GM18870 (cell line): ENCODE measurements around the gene USP30.
"Not testable (repeated sequence)": the region's sequence is repeated elsewhere in the genome, so short reads cannot be mapped to it uniquely, and the experiment has no call there.

Source experiments
- ATAC-seq: cut with Tn5 transposase; IDR thresholded peaks from one replicate; pipeline ENCODE4 v1.9.1; 2021; ENCODE audit warnings: moderate library complexity; ENCODE audit not compliant: unreplicated experiment

Gene USP30, protein sequence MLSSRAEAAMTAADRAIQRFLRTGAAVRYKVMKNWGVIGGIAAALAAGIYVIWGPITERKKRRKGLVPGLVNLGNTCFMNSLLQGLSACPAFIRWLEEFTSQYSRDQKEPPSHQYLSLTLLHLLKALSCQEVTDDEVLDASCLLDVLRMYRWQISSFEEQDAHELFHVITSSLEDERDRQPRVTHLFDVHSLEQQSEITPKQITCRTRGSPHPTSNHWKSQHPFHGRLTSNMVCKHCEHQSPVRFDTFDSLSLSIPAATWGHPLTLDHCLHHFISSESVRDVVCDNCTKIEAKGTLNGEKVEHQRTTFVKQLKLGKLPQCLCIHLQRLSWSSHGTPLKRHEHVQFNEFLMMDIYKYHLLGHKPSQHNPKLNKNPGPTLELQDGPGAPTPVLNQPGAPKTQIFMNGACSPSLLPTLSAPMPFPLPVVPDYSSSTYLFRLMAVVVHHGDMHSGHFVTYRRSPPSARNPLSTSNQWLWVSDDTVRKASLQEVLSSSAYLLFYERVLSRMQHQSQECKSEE

DNA sequence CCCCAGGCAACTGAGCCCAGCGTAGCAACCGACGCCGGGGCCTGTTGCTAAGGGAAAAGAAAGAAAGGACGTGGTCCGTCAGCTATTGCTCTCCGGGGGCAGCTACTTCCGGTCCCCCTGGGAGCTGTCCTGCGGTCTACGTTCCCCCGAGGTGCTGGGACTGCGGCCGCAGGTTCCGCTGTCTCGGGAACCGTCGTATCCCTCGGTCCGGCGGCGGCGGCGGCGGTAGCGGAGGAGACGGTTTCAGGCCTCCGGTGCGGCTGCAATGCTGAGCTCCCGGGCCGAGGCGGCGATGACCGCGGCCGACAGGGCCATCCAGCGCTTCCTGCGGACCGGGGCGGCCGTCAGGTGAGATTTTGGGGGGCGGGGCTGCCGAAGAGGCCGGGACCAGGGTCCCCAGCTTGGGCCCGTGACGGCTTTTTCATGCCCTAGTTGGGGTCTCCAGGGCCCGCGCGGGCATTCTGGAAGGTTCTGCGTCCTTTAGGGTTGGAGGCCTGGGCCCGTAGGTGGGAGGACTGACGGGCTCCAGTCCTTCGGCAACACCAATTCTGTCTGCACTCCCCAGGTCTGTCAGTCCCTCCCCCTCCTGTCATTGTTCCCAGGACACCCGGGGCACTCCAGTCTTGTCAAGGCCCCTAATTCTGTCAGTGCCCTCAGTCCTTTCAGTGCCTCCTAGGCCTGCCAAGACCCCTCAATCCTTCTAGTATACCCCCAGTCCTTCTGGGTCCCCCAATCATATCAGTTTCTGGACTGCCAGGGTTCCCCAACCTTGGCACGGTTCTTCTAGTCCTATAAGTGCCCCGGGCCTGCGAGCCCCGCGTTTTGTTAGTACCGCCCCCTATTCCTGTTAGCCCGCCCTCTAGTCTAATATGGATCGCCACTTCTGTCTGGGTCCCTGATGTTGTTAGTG is at the start of gene USP30:
TSS of gene USP30 (plus strand) at position 163 of the 910 bp plus-strand sequence. CDS start at position 266, 103 bp downstream.
- peak; percentile 53 for ATAC-seq

DNA sequence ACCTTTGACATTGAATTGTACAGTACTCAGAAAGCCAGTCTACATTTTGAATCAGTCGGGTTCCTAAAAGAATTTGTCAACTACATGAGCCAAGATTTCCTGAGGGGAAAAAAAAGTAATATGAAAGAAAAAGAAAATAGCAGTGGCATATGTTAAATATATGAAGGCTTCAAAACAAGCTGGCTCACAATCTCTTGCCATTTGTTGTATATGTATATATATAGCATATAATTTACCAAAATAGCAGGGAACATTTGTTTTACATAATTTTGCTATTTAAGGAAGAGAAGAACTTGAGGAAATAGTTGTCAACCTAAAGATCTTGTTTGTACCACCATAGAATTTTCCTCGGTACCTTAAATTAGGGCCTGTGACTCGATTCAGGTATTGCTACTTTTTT is 48.4 kb upstream of the USP30 start:
- no peak for ATAC-seq

DNA sequence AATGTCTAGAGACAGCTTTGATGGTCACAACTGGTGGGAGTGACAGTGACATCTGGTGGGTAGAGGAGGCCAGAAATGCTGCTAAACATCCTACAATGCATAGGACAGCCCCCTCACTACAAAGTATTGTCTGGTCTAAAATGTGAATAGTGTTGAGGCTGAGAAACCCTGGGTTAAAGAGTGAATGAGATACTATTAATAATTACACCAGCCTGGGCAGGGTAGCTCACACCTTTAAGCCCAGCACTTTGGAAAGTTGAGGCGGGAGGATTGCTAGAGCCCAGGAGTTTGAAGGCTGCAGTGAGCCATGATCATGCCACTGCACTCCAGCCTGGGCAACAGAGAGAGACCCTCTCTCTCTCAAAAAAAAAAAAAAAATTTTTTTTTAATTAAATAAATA is 42.6 kb upstream of the USP30 start:
- no peak for ATAC-seq

DNA sequence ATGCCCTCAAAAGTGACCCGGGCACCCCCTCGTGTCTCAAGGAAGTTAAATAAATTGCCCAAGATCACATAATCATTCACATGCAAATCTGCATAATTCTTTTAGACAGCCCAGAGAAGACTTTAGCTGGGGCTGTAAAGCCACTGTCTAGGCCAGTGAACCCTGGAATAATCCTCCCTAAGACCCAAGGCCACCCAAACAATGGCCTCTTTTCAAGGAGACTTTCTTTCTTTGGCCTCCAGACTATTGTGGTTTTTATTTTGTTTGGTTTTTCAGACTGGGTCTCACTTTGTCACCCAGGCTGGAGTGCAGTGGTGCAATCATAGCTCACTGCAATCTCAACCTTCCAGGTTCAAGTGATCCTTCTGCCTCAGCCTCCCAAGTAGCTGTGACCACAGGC is 42.1 kb upstream of the USP30 start:
- no peak for ATAC-seq

DNA sequence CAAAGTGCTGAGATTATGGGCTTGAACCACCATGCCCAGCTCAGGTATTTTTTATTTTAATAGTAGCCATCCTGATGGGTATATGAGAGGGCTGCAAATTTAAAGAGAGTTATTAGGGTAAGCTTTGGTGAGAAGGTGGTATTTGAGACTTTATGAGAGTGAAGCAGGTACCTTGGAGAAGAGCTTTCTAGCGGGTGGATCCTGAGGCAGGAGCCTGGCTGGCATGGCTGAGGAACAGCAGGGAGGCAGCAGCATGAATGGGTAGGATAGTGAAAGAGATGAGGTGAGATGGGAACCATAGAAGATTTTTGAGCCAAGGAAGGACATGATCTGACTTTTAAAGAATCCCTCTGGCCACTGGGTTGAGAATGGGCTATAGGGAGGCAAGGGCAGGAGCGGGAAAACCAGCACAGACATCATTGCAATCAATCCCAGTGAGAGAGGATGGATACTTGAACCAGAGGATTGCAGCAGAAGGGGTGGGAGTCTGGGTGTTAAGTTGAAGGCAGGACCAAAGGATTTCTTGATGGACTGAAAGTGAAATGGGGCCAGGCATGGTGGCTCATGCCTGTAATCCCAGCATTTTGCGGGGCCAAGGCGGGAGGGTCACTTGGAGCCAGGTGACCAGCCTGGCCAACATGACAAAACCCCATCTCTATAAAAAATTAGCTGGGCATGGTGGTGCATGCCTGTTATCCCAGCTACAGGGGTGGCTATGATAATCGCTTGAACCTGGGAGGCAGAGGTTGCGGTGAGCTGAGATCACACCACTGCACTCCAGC is 37.2 kb upstream of the USP30 start:
- no peak for ATAC-seq

DNA sequence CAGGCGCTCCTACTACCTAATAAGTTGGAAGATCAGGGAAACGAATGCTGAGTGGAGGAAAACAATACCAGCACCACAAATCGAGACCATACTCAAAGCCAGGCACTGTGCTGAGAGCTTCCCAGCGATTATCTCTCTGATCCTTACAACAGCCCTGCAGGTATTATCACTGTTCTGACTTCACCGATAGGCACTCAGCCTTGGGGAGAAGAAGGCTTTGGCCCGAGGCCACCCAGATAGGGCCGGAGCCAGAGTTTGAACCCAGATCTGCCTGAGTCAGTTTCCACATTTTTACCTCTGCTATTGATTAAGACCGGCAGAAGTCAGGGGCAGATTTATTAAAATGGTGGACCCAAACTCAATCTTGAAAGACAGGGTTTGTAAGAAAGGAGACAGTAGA is 36.4 kb upstream of the USP30 start:
- ATAC-seq = no peak

DNA sequence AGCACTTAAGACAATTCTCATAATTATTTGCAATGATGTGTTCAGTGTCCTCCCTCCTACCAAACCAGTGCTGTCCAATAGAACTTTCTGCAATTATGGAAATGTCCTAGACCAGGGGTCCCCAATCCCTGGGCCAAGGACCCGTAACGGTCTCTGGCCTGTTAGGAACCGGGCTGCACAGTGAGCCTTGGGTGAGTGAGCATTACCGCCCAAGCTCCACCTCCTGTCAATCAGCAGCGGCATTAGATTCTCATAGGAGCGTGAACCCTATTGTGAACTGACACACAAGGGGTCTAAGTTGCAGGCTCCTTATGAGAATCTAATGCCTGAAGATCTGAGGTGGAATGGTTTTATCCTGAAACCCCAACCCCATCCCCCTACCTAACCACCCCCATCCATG is 35.4 kb upstream of the USP30 start:
- no peak for ATAC-seq

DNA sequence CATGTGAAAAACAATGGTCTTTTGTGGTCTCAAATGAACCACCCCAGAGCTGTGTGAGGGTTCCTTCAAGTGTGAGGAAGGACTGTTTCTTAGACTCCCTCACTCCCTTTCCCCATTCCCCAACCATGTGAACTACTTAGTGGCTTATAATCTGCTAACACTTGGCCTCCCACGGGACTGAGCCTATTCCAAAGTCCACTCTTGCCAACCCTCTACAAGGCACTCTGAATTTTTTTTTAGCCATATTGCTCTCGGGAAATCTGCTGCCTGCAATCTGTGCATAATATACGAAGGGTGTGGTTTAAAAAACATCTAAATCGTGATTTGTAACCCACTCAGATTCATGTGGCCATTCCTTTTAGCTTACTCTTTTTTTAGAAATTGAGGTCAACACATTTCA is 34.1 kb upstream of the USP30 start:
- ATAC-seq = no peak

DNA sequence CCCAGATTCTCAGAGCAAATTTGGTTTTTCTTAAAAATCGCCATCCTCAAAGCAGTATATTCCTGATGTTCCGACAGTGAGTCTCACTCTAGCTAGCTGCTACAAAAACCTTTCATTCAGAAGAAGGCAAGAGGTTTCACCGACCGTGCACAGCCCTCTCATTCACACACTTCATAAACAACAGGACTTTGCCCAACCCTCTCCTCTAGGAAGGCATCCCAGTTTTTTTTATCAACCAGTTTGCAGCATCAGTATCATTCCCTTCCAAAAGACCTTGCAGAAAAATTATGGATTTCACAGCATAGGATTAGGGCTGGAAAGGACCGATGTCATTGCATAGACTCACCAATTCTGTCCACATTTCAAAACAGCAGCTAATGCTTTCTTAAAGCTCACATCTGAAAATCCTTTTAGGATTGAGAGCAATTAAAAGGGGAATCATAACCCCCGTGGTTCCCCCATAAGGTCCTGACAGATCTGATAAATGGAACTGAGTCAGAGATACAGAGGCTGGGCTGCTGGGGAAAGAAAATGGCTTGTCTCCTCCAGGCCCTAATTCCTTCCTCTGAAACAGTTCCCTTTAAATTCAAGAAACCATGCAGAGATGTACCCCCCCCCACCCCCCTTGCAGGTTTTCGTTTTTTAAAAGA is 32.1 kb upstream of the USP30 start:
- ATAC-seq = no peak

DNA sequence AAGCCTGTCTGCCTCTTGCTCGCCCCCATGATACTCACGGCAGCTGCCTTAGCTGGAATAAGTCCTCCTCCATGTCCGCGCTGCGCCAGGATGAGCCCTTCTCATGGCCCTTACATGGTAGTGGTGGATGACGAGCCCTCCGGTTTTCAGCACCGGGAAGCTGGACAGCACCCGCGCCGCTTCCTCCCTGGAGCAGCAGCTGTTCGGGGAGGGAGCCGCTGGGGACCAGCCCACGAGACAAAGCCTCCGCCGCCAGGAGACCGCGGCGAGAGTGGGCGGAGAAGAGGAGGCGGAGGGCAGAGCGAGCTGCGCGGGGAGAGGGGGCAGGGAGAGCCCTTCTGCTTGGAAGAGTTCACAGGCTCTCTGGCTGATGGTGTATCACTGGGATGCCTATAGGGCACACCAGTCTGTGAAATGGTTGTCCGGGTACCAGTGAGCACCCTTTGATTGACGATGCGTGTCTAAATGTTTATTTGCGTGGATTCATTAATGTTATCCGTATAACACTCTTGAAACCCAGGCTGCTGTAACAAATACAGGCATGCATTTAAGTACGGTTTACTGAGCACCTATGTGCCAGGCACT is 31.5 kb upstream of the USP30 start, which contains the start of gene SVOP:
TSS of gene SVOP (minus strand) at position 273 of the 585 bp plus-strand sequence. CDS start at position 73, 200 bp downstream.
- no peak for ATAC-seq

DNA sequence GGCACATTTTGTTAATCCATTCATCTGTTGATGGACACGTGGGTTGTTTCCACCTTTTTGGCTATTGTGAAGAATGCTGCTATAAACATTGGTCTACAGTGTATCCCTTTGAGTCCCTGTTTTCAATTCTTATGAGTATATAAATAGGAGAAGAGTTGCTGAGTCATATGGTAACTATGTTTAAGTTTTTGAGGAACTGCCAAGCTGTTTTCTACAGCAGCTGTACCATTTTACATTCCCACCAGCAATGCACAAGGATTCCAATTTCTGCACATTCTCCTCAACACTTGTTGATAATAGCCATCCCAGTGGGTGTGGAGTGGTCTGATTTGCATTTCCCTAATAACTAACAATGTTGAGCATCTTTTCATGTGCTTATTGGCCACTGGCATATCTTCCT is 24.6 kb upstream of the USP30 start:
- ATAC-seq = no peak

DNA sequence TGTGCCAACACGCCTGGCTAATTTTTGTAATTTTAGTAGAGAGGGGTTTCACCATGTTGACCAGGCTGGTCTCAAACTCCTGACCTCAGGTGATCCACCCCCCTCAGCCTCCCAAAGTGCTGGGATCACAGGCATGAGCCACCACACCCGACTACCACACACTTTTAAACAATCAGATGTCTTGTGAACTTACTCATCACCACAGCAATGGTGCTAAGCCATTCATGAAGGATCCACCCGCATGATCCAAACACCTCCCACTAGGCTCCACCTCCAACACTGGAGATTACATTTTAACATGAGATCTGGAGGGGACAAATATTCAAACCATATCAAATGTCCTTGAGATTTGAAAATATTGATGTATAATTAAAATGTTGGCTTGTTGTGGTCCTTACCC is 23.8 kb upstream of the USP30 start:
- ATAC-seq = not testable (repeated sequence)

DNA sequence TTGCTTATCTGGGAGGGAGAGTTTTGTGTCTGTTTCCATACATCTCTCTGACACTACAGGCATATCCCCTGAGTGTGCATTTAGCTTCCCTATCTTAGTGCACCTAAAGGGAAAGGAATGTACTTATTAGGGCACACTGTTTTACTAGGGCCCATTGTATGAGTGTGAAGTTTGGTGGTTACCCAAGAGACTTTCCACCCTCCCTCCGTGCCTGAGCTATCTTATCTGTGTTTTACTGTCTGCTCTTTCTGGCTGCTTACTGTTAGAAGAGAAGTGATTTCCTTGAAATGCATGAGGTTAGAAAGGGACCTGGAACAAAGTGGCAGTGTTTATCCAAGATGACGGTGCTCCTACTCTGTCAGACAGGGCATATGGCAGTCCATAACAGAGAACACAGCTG is 23.0 kb upstream of the USP30 start:
- no peak for ATAC-seq

DNA sequence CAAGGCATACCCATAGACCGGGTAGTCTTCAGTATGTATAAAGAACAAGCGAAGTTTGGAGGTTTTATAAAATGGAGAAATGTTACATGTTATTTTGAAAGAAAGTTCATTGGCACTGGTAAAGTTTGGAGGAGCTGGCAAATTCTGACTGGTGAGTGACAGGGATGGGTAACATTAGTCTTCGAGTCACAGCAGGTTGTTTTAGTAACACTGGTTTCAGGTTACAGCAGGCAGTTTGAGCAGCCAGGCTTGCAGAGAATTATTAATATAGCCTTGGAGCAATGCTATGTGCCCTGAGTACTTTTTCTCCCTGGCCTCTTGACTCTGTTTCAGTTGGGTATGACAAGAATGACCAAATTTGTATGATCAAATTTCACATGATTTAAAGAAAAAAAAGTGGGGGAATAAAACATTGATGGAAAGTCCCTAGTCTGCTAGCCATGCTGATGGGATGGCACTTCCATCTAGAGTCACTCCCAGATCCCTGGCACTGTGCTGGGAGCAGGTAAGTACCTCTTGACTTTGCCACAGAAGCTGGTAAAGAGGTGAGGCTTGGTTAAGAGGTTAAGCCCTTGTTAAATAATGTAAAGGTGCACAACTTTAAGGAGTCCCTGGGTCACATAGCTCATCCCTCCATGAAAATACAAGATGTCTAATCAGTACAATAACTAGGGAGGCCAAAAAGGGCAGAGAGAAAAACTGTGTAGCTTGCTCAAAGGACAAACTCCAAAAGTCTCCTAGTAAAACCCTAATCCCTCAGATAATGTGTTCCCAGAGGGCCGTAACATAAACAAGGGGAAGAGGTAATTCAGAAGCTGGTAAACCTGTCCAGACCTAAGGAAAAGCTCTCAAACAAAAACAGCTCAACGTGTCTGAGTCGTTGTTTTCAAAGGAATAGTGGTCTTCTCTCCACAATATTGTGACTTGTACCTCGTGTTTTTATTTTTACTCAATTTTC is 18.9 kb upstream of the USP30 start:
- no peak for ATAC-seq

DNA sequence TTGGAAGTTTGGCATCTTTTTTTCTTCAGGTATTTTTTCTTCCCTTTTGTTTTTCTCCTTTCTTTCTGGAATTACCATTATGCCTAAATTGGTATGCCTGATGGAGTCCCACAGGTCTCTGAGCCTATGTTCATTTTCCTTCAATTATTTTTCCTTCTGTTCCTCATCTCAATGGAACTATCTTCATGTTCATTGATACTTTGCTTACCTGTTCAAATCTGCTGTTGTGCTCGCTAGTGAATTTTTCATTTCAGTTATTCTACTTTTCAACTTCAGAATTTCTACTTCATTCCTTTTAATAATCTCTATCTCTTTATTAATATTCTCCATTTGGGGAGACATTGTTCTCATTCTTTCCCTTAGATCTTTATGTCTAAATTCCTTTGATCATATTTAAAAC is 15.4 kb upstream of the USP30 start:
- ATAC-seq = no peak

DNA sequence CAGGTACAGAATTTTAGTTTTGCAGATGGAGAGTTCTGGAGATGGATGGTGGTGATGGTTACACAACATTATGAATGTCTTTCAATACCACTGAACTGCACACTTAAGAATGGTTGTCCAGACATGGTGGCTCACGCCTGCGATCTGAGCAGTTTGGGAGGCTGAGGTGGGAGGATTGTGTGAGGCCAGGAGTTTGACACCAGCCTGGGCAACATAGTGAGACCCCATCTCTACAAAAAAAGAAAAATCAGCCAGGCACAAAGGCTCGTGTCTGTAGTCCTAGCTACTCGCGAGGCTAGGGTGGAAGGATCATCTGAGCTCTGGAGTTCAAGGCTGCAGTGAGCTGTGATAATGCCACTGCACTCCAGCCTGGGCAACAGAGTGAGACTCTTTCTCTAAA is 8.1 kb upstream of the USP30 start:
- ATAC-seq = no peak

DNA sequence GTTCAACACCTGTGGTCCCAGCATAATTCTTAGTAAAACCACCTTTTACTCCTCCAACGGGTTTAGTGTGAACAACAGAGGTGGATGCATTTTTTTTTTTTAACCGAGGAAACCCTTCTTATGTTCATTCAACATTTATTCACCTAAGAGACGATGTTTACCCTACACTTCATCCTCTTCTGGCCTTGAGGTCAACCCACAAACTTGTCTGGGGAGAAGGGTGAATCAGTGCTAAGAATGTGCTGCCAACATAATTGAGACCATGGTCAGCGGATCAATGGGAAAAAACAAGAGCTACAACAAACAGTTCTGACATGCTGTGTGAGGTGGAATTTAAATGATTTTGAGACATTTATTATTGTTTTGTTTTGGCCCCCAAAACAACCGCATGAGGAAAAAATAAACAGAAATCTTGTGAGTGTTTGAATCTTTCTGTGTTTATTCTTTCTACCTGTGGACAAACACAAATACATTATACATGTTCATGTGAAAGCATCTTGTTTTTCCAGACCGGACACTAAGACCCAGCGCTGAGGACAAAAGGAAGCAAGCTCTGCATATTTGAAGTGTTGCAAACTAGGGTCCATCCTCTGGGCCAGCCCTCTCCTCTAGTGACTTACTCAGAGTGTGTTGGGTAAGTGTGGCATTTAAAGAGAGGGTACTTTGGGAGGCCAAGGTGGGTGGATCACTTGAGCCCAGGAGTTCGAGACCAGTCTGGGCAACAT is 5.1 kb upstream of the USP30 start:
- no peak for ATAC-seq

DNA sequence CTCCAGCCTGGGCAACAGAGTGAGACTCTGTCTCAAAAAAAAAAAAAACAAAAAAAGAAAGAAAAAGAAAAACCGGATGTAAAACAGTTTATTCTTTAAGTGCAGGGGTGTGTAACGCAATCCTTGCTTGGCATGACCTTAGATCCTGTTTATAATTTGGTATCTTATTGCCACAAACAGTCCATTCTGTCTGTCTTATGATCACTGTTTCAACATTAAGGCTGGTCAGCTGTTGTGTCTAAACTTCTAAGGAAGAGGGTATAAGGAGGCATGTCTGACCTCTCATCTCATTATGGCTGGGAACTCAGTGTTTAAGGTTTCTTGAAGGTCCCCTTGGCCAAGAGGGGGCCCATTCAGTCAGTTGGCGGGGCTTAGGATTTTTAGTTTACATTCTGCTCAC is 3.7 kb upstream of the USP30 start:
- ATAC-seq = not testable (repeated sequence)
